Neural cell (in vitro differentiated cells): Measurements from ENCODE around the gene COL27A1.

Source experiments
- MXI1 ChIP-seq: fragments of 450-650 bp; conservative IDR thresholded peaks from 2 replicates; pipeline ENCODE4 v1.6.1; 2014; ENCODE audit warnings: antibody characterized with exemption, mild to moderate bottlenecking; ENCODE audit not compliant: poor library complexity, severe bottlenecking
- RAD21 ChIP-seq: fragments of 450-650 bp; conservative IDR thresholded peaks from 2 replicates; pipeline ENCODE4 v1.6.1; 2014; ENCODE audit warnings: antibody characterized with exemption, mild to moderate bottlenecking, moderate library complexity
- TF ChIP-seq, protein P1 (sequence below): fragments of 450-650 bp; IDR thresholded peaks from 2 replicates; pipeline ENCODE4 v1.5.1; 2014; ENCODE audit warnings: antibody characterized with exemption, mild to moderate bottlenecking, moderate library complexity; ENCODE audit not compliant: poor library complexity, severe bottlenecking

DNA sequence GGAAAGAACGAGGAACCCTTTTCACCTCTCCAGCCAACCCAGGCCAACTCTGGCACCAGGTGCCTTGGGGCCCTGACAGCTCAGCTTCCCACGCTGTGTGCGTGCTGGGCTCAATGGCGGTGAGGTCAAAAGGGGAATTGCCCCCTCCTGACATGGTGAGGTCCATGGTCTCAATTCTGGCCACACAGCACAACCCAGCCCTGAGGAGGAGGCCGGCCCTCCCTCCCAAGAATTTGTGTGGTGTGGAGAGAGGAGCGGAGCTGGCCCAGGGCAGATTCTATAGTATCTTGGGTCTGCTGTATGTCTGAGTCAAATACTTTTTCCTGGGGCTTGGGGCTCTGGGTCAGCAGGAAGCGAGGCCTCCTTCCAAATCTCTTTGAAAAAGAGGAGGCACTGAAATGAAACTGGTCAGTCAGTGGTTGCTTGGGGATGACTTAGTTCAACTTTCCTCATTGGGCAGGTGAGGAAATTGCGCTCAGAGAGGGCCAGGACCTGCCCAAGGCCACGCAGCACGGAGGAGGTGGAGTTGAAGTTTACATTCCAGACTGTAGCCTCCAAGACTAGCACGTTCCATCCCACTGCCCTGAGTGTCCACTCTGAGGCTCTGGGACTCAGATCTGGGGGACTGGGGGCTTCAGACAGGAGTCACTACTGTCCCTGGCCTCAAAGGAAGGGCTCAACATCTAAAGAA lies 15.6 kb downstream of the COL27A1 start:
- TF ChIP-seq, protein P1, sequence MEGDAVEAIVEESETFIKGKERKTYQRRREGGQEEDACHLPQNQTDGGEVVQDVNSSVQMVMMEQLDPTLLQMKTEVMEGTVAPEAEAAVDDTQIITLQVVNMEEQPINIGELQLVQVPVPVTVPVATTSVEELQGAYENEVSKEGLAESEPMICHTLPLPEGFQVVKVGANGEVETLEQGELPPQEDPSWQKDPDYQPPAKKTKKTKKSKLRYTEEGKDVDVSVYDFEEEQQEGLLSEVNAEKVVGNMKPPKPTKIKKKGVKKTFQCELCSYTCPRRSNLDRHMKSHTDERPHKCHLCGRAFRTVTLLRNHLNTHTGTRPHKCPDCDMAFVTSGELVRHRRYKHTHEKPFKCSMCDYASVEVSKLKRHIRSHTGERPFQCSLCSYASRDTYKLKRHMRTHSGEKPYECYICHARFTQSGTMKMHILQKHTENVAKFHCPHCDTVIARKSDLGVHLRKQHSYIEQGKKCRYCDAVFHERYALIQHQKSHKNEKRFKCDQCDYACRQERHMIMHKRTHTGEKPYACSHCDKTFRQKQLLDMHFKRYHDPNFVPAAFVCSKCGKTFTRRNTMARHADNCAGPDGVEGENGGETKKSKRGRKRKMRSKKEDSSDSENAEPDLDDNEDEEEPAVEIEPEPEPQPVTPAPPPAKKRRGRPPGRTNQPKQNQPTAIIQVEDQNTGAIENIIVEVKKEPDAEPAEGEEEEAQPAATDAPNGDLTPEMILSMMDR, result no peak
- TF ChIP-seq RAD21 (no peak), MXI1 (no peak)
